ENCODE measurements around the gene NOTUM. TPM values are rescaled to one million over a fixed set of nuclear protein-coding genes. Genes with fewer than 3 reads are reported as not detected.

The NOTUM gene
- total RNA-seq, 4 donors from 2014 or later = 0.89 to 3.5 (median 2.1) TPM

GRCh38 chr17:81964081-81964849, 3.3 kb upstream of the NOTUM start:
- no peak for DNase-seq (ENCODE audit: low spot score in 2 of 2)
- intact Hi-C loops (cut with DNase I; ENCODE audit: low total_unique reads) = no loop called here
- WGBS, 2 donors = 75% methylated on average over 22 of the region's 22 CpGs
- H3K4me3 ChIP-seq (ENCODE audit: low read depth, poor library complexity, severe bottlenecking) = no peak overlapping the region
- TF ChIP-seq POLR2A (IDR thresholded peaks at IDR 0.05) (no peak), CTCF (IDR thresholded peaks at IDR 0.05) (no peak)

- intact Hi-C loops (cut with DNase I; ENCODE audit: low total_unique reads) = loop anchor here (2.0 kb wide), 1 partner anchor 56 kb away; no protein-coding TSS in a partner anchor
- 51 to 70% methylated on average over 30 to 36 of the region's 37 CpGs for WGBS, 2 donors
These were observed 1.8 kb upstream of the NOTUM start for GRCh38 chr17:81962499-81963441.

GRCh38 chr17:81961521-81962498, 823 bp upstream of the NOTUM start:
- intact Hi-C loops (cut with DNase I; ENCODE audit: low total_unique reads) = loop anchor here (2.0 kb wide), 1 partner anchor 57 kb away; no protein-coding TSS in a partner anchor

More at GRCh38 chr17:81962499-81963441, 1.8 kb upstream of the NOTUM start:
- TF ChIP-seq CTCF (IDR thresholded peaks at IDR 0.05) (no peak), POLR2A (IDR thresholded peaks at IDR 0.05) (no peak)
- no peak overlapping the region for H3K4me3 ChIP-seq (ENCODE audit: low read depth, poor library complexity, severe bottlenecking)
- no peak for DNase-seq (ENCODE audit: low spot score in 2 of 2)

GRCh38 chr17:81960130-81960958, 643 bp downstream of the NOTUM start:
- WGBS, 2 donors = 1% methylated on average over 41 of the region's 98 CpGs; no CpG with 5 or more reads in 1 of the 2 donors
- no peak overlapping the region for H3K4me3 ChIP-seq (ENCODE audit: low read depth, poor library complexity, severe bottlenecking)
- DNase-seq (ENCODE audit: low spot score in 2 of 2) = no peak
- TF ChIP-seq CTCF (IDR thresholded peaks at IDR 0.05) (no peak), POLR2A (IDR thresholded peaks at IDR 0.05) (no peak)
- intact Hi-C loops (cut with DNase I; ENCODE audit: low total_unique reads) = no loop called here

More at GRCh38 chr17:81961521-81962498, 823 bp upstream of the NOTUM start:
- TF ChIP-seq CTCF (IDR thresholded peaks at IDR 0.05) (no peak), POLR2A (IDR thresholded peaks at IDR 0.05) (no peak)
- 21 to 35% methylated on average over 31 to 38 of the region's 82 CpGs for WGBS, 2 donors
- no peak overlapping the region for H3K4me3 ChIP-seq (ENCODE audit: low read depth, poor library complexity, severe bottlenecking)
- DNase-seq (ENCODE audit: low spot score in 2 of 2) = no peak
